Measurements from ENCODE around the gene FBLN1. TPM values are rescaled to one million over a fixed set of nuclear protein-coding genes. Genes with fewer than 3 reads are reported as not detected.
"Not testable (repeated sequence)": the region's sequence is repeated elsewhere in the genome, so short reads cannot be mapped to it uniquely, and the experiment has no call there.

Gene FBLN1
- total RNA-seq, 2 donors from 2014 or later = 0.39 to 0.57 TPM

GRCh38 chr22:45587638-45588505, 85.2 kb downstream of the FBLN1 start:
- Mint-ChIP-seq H3K9me3 (peaks cover 0 to 4% of the 10 kb centered on the region in 2 donors), H3K27ac (no peak overlapping the region), H3K36me3 (no peaks in the 10 kb centered on the region)
- ATAC-seq (no peak), DNase-seq (ENCODE audit: low spot score in 2 of 2) (no peak)

DNA sequence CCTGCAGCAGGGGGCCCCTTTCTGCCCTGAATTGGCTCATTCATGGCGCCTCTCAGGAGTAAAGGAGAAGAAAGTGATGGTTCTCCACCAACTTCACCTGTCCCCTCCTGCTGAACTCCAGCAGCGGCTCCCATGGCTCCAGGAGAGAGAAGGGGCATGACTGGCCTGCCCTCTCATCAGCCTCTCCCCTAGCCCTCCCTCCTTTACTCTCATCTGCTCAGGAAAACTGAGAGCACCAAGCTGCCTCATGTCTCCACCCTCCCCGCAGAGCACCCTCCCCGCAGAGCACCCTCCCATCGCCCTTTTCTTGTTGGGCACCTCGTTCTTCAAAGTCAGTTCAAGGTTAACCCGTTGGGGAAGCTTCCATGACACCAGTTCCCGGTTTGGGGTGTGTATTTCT, 86.9 kb downstream of the FBLN1 start:
- H3K27ac Mint-ChIP-seq = no peak overlapping the region
- no peaks in the 10 kb centered on the region for H3K36me3 Mint-ChIP-seq
- DNase-seq (ENCODE audit: low spot score in 2 of 2) (no peak), ATAC-seq (no peak)
- H3K9me3 Mint-ChIP-seq = no peaks in the 10 kb centered on the region

DNA sequence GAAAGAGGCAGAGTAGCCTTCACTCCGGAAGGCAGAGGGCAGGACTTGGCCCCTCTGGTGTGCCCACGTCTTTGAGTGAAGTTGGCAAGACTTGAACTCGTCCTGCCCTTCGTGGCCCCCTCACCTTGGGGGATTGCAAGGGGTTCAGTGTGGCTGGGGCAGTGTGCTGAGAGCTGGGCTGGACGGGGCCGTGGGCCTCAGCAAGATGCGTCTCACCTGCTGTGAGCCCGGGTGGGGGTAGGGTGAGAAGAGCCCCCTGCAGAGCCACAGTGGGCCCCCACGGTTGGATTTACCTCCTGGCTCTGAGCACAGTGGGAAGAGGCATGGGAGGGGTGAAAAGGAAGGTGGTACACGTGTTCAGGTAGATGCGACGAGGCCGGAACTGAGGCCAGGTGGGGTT, 87.6 kb downstream of the FBLN1 start:
- Mint-ChIP-seq H3K36me3 (no peaks in the 10 kb centered on the region), H3K27ac (no peak overlapping the region), H3K9me3 (no peaks in the 10 kb centered on the region)
- DNase-seq (ENCODE audit: low spot score in 2 of 2) = no peak
- ATAC-seq = no peak

DNA sequence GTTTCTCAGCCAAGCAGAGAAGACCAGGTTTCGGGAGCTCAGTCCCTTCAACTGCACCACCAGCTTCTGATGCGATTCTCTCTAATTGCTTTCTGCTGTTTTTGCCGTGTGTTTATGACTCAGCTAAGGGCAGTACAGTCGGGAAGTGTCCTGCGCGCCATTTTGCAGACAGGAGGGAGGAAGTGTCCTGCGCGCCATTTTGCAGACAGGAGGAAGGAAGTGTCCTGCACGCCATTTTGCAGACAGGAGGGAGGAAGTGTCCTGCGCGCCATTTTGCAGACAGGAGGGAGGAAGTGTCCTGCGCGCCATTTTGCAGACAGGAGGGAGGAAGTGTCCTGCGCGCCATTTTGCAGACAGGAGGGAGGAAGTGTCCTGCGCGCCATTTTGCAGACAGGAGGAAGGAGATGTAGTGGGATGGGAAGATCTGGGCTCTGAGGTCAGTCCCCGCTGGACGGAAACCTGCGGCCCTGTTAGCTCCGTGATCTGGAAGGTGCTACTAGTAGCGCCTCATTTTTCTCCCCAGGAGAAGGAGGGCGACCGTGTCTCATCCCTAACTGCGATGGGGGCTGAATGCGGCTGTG, 89.0 kb downstream of the FBLN1 start:
- not testable (repeated sequence) for DNase-seq (ENCODE audit: low spot score in 2 of 2); H3K9me3 Mint-ChIP-seq; ATAC-seq; H3K36me3 Mint-ChIP-seq; H3K27ac Mint-ChIP-seq

DNA sequence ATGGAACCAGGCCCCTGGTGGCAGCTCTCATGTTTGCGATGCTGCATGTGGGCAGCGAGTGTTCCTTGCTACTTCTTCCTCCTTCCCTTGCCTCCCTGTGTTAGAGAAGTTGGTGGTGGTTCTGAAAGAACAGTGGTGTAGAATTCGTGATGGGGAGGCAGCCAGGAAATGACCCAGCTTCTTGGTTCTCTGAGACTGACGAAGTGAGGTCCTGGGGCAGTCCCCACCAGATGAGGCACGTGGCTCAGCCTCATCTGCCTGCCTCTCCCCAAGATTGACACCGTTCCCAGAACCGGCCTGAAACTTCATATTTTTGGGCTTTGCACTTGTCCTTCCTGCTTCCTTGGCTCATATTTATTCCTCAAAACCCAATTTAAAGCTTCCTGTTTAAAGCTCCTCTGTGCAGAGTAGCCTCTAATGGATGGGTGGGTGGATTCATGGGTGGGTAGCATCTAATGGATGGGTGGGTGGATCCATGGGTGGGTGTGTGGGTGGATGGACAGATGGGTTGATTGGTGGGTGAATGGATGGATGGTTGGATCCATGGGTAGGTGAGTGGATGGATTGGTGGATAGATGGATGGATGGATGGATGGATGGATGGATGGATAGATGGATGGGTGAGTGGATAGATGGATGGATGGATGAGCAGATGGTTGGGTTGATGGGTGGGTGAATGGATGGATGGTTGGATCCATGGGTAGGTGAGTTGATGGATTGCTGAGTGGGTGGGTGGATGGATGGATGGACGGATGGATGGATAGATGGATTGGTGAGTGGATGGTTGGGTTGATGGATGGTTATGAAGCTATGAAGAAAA, 91.6 kb downstream of the FBLN1 start:
- Mint-ChIP-seq H3K36me3 (no peaks in the 10 kb centered on the region), H3K27ac (no peak overlapping the region), H3K9me3 (no peaks in the 10 kb centered on the region)
- DNase-seq (ENCODE audit: low spot score in 2 of 2) = no peak
- no peak for ATAC-seq

- ATAC-seq (no peak), DNase-seq (ENCODE audit: low spot score in 2 of 2) (no peak)
- no peaks in the 10 kb centered on the region for H3K36me3 Mint-ChIP-seq
Observed at GRCh38 chr22:45597460-45598192, 94.9 kb downstream of the FBLN1 start.

GRCh38 chr22:45598596-45599217, 96.0 kb downstream of the FBLN1 start:
- no peaks in the 10 kb centered on the region for H3K9me3 Mint-ChIP-seq
- no peak for ATAC-seq
- no peak overlapping the region for H3K27ac Mint-ChIP-seq
- no peaks in the 10 kb centered on the region for H3K36me3 Mint-ChIP-seq
- no peak for DNase-seq (ENCODE audit: low spot score in 2 of 2)

More at GRCh38 chr22:45597460-45598192, 94.9 kb downstream of the FBLN1 start:
- no peaks in the 10 kb centered on the region for H3K9me3 Mint-ChIP-seq
- H3K27ac Mint-ChIP-seq = no peak overlapping the region

- Mint-ChIP-seq H3K36me3 (no peaks in the 10 kb centered on the region), H3K9me3 (no peaks in the 10 kb centered on the region), H3K27ac (no peak overlapping the region)
- ATAC-seq (no peak), DNase-seq (ENCODE audit: low spot score in 2 of 2) (no peak)
Observed at GRCh38 chr22:45599836-45600577, 97.3 kb downstream of the FBLN1 start.

- ATAC-seq (no peak), DNase-seq (ENCODE audit: low spot score in 2 of 2) (no peak)
- H3K36me3 Mint-ChIP-seq = no peaks in the 10 kb centered on the region
- H3K27ac Mint-ChIP-seq = no peak overlapping the region
- no peaks in the 10 kb centered on the region for H3K9me3 Mint-ChIP-seq
Observed at GRCh38 chr22:45600790-45601730, 98.4 kb downstream of the FBLN1 start.

GRCh38 chr22:45602004-45602733, 99.5 kb downstream of the FBLN1 start:
- peak overlapping the region in 1 of 2 donors; percentile 76 for H3K27ac Mint-ChIP-seq
- DNase-seq (ENCODE audit: low spot score in 2 of 2) (no peak), ATAC-seq (no peak)
- H3K9me3 Mint-ChIP-seq = no peaks in the 10 kb centered on the region
- no peaks in the 10 kb centered on the region for H3K36me3 Mint-ChIP-seq

GRCh38 chr22:45602824-45603595, 100.3 kb downstream of the FBLN1 start:
- ATAC-seq (no peak), DNase-seq (ENCODE audit: low spot score in 2 of 2) (no peak)
- no peaks in the 10 kb centered on the region for H3K9me3 Mint-ChIP-seq
- H3K36me3 Mint-ChIP-seq = no peaks in the 10 kb centered on the region
- no peak overlapping the region for H3K27ac Mint-ChIP-seq

DNA sequence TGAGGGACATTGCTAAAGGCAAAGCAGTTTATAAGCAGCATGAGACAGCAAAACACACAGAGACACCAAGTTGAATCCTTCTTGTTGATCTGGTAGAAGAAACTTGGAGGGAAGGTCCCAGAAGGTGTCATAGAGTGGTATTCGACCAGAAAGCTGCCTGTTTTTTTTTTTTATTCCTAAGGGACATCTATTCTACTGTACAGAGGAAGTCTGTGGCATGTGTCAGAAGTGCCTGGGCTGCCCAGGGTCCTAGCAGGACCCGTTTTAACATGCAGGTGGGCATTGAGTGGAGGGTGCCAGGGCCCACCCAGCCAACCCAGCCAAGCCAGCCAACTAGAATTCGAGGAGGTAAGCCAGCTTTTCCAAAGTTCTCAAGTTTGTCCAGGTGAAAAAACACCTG, 100.9 kb downstream of the FBLN1 start:
- H3K27ac Mint-ChIP-seq = no peak overlapping the region

GRCh38 chr22:45608045-45608444, 105.4 kb downstream of the FBLN1 start:
- not testable (repeated sequence) for H3K36me3 Mint-ChIP-seq, ATAC-seq, H3K9me3 Mint-ChIP-seq

More for the DNA sequence above, 100.9 kb downstream of the FBLN1 start:
- H3K9me3 Mint-ChIP-seq = no peaks in the 10 kb centered on the region
- ATAC-seq (no peak), DNase-seq (ENCODE audit: low spot score in 2 of 2) (no peak)
- H3K36me3 Mint-ChIP-seq = no peaks in the 10 kb centered on the region

More at GRCh38 chr22:45608045-45608444, 105.4 kb downstream of the FBLN1 start:
- DNase-seq (ENCODE audit: low spot score in 2 of 2); H3K27ac Mint-ChIP-seq: not testable (repeated sequence)
